Thoracic aorta (tissue), 2 donors: Measurements from ENCODE around the gene HOXB2. TPM values are rescaled to one million over a fixed set of nuclear protein-coding genes. Genes with fewer than 3 reads are reported as not detected.

ENCODE experiments used
- ATAC-seq: fragments of 150-250 bp; one replicate; pipeline ENCODE4 v1.8.0; 2017; ENCODE audit warnings: low read depth; ENCODE audit not compliant: insufficient number of reproducible peaks, low FRiP score
- DNase-seq: peaks from one replicate; pipeline ENCODE4 v3.0.0-alpha.2; 2020; ENCODE audit warnings: low spot score
- H3K27ac ChIP-seq, 2 donors: fragments of 200-600 bp; sonication (generic); 1 replicate in 1 of 2; 2 replicates in 1 of 2; pipeline ENCODE4 v1.5.1; 2016; ENCODE audit warnings: mild to moderate bottlenecking in 2 of 2, moderate library complexity in 2 of 2
- H3K27me3 ChIP-seq: fragments of 200-600 bp; sonication (generic); replicated peaks from 2 replicates; pipeline ENCODE4 v1.6.0; 2016; ENCODE audit warnings: mild to moderate bottlenecking; ENCODE audit not compliant: insufficient read depth
- H3K36me3 ChIP-seq: fragments of 200-600 bp; sonication (generic); one replicate; pipeline ENCODE4 v1.5.1; 2016
- H3K4me1 ChIP-seq, 2 donors: fragments of 200-600 bp; sonication (generic); 1 replicate in 1 of 2; 2 replicates in 1 of 2; pipeline versions ENCODE4 v1.5.1 to v1.6.0; 2016; ENCODE audit warnings: low read depth in 2 of 2, mild to moderate bottlenecking in 1 of 2; ENCODE audit not compliant: control insufficient read depth in 1 of 2
- H3K4me3 ChIP-seq: fragments of 200-600 bp; sonication (generic); 2 replicates; pipeline ENCODE4 v1.5.1; 2016; ENCODE audit warnings: mild to moderate bottlenecking
- H3K9me3 ChIP-seq: fragments of 200-600 bp; sonication (generic); 2 replicates; pipeline ENCODE4 v1.5.1; 2016
- total RNA-seq, 2 donors: library from RNA; depleted of rRNA; stranded (reverse); fragments of >200 nt; gene quantifications; one replicate each; pipeline versions ENCODE4 v1.1.0 to v1.2.3, GENCODE V29; 2016
- TF ChIP-seq, protein P1 (sequence below): fragments of 200-600 bp; sonication (generic); IDR thresholded peaks from one replicate; pipeline ENCODE4 v1.5.1; 2019; ENCODE audit warnings: antibody characterized with exemption

The HOXB2 gene
- total RNA-seq, 2 donors from 2014 or later: 53.3 to 73.0 TPM

GRCh38 chr17:48558057-48558830 lies 13.3 kb upstream of the HOXB2 start:
- ATAC-seq (no peak), DNase-seq (no peak)
- no peaks in the 10 kb centered on the region for H3K27me3 ChIP-seq
- no peaks in the 10 kb centered on the region for H3K9me3 ChIP-seq
- TF ChIP-seq, protein P1, sequence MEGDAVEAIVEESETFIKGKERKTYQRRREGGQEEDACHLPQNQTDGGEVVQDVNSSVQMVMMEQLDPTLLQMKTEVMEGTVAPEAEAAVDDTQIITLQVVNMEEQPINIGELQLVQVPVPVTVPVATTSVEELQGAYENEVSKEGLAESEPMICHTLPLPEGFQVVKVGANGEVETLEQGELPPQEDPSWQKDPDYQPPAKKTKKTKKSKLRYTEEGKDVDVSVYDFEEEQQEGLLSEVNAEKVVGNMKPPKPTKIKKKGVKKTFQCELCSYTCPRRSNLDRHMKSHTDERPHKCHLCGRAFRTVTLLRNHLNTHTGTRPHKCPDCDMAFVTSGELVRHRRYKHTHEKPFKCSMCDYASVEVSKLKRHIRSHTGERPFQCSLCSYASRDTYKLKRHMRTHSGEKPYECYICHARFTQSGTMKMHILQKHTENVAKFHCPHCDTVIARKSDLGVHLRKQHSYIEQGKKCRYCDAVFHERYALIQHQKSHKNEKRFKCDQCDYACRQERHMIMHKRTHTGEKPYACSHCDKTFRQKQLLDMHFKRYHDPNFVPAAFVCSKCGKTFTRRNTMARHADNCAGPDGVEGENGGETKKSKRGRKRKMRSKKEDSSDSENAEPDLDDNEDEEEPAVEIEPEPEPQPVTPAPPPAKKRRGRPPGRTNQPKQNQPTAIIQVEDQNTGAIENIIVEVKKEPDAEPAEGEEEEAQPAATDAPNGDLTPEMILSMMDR: no peak
- H3K36me3 ChIP-seq: no peaks in the 10 kb centered on the region
- peak overlapping the region; percentile 81 to 96 for H3K27ac ChIP-seq
- H3K4me1 ChIP-seq: peaks cover 33 to 84% of the 10 kb centered on the region in 2 donors
- peak overlapping the region; percentile 7 for H3K4me3 ChIP-seq

DNA sequence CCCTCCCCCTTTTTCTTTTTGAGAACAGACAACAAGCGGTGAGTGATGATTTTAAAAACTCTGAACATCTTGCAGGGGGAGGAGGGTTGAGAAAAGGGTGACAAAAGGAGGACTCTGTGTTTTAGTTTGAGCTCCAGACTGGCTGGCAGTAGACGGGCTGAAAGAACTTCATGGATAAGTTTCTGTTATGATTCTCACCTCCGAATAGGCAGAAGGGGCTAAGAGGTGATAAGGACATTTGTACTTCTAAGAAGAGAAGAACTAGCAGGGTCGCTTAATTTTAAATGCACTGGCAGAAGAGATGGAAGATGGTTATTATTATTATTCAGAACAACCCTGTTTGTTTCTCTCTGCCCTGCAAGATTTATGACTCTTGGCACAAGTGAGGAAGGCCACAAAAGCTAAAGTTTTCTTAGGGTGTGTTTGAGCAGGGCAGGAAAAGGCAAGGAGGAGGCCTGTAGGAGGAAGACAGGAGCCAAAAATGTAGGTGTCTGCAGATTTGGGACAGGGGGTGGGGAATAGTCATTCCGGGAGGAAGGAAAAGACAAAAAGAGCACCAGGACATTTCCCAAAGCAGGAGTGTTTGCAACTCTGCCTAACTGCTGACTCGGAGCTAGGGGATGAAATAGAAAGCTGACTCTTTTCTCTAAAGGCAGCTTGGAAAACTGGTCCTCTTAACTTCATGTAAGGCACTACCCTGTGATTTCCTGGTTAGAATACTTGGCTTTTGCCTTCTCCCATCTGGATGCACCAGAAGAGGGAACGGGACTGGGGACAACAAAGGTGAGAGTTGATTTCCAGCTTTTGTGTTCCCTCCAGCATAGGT lies 11.9 kb upstream of the HOXB2 start:
- TF ChIP-seq, protein P1: no peak
- H3K4me3 ChIP-seq: peak overlapping the region; percentile 84
- no peaks in the 10 kb centered on the region for H3K27me3 ChIP-seq
- no peaks in the 10 kb centered on the region for H3K9me3 ChIP-seq
- H3K4me1 ChIP-seq: peaks cover 45 to 84% of the 10 kb centered on the region in 2 donors
- no peak for ATAC-seq
- DNase-seq: no peak
- no peaks in the 10 kb centered on the region for H3K36me3 ChIP-seq
- H3K27ac ChIP-seq: peak overlapping the region; percentile 81 to 96

- no peak for ATAC-seq
- H3K4me1 ChIP-seq: peaks cover 45 to 80% of the 10 kb centered on the region in 2 donors
- TF ChIP-seq, protein P1: no peak
- no peaks in the 10 kb centered on the region for H3K36me3 ChIP-seq
- H3K9me3 ChIP-seq: no peaks in the 10 kb centered on the region
- no peaks in the 10 kb centered on the region for H3K27me3 ChIP-seq
- H3K4me3 ChIP-seq: peak overlapping the region; percentile 84
- H3K27ac ChIP-seq: peak overlapping the region; percentile 81 to 96
- no peak for DNase-seq
Observed at GRCh38 chr17:48556229-48556575, 11.3 kb upstream of the HOXB2 start.

- H3K9me3 ChIP-seq: no peaks in the 10 kb centered on the region
- no peaks in the 10 kb centered on the region for H3K27me3 ChIP-seq
- peaks cover 45 to 77% of the 10 kb centered on the region in 2 donors for H3K4me1 ChIP-seq
- peaks cover 5% of the 10 kb centered on the region for H3K36me3 ChIP-seq
- peak overlapping the region; percentile 91 to 96 for H3K27ac ChIP-seq
- no peak for ATAC-seq
- DNase-seq: no peak
- TF ChIP-seq, protein P1: no peak
- H3K4me3 ChIP-seq: peak overlapping the region; percentile 84
Observed at GRCh38 chr17:48555258-48556228, 10.6 kb upstream of the HOXB2 start.
